ENCODE measurements around the gene HMCES. TPM values are rescaled to one million over a fixed set of nuclear protein-coding genes. Genes with fewer than 3 reads are reported as not detected.

The HMCES gene
- total RNA-seq, 1 donor from 2014 or later = 16.9 TPM

DNA sequence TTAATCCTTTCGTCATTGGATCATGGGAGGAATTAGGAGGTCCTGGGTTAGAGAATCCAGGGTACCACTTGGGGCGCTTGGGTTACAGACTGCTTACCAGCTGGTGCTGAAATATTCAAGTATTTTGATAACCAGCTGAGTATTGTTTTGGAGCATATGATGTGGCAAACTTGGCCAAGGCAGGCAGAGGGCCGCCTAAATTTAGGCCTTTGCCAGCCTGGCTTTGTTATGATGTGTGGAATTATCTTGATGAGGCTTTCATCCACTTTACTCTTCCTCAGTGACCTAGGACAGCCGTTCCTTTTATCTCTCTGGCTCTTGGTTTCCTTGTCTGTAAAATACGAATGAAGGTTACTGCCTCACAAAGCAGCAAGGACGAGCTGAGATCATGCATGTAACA lies 22.4 kb upstream of the HMCES start:
- no peak for DNase-seq (ENCODE audit: extremely low spot score in 2 of 2)
- Histone ChIP-seq H3K9me3 (no peaks in the 10 kb centered on the region), H3K4me1 (peaks cover 19% of the 10 kb centered on the region), H3K27me3 (no peaks in the 10 kb centered on the region), H3K36me3 (peaks cover 7 to 95% of the 10 kb centered on the region in 2 donors), H3K4me3 (no peak overlapping the region), H3K27ac (no peak overlapping the region)
- TF ChIP-seq, protein P1, sequence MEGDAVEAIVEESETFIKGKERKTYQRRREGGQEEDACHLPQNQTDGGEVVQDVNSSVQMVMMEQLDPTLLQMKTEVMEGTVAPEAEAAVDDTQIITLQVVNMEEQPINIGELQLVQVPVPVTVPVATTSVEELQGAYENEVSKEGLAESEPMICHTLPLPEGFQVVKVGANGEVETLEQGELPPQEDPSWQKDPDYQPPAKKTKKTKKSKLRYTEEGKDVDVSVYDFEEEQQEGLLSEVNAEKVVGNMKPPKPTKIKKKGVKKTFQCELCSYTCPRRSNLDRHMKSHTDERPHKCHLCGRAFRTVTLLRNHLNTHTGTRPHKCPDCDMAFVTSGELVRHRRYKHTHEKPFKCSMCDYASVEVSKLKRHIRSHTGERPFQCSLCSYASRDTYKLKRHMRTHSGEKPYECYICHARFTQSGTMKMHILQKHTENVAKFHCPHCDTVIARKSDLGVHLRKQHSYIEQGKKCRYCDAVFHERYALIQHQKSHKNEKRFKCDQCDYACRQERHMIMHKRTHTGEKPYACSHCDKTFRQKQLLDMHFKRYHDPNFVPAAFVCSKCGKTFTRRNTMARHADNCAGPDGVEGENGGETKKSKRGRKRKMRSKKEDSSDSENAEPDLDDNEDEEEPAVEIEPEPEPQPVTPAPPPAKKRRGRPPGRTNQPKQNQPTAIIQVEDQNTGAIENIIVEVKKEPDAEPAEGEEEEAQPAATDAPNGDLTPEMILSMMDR (IDR thresholded peaks at IDR 0.05) = no peak
- TF ChIP-seq POLR2AphosphoS5 (IDR thresholded peaks at IDR 0.05; ENCODE audit: insufficient read depth in 1 of 2, low read depth in 1 of 2) (no peak), POLR2A (IDR thresholded peaks at IDR 0.05) (no peak)
- intact Hi-C loops (cut with DNase I) = no loop called here

DNA sequence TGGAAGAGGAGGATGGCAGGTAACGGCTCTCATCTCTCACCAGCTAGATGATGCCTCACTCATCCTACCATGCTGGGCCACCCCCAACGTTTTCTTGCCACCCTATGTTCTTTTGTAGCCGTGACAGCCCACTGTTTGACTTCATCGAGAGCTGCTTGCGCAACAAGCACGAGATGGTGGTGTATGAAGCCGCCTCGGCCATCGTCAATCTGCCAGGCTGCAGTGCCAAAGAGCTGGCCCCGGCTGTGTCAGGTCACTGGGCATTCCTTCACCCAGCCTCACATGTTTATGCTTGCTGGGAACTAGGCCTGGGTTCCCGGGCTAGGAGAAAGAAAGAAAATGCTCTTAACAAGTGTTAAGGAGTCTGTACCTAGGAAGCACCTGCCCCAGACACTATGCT lies 21.1 kb upstream of the HMCES start:
- intact Hi-C loops (cut with DNase I) = no loop called here
- no peaks in the 10 kb centered on the region for H3K27me3 ChIP-seq
- no peak for DNase-seq (ENCODE audit: extremely low spot score in 2 of 2)
- no peak overlapping the region for H3K4me3 ChIP-seq
- H3K9me3 ChIP-seq = no peaks in the 10 kb centered on the region
- H3K36me3 ChIP-seq = peaks cover 7 to 98% of the 10 kb centered on the region in 2 donors
- H3K27ac ChIP-seq = no peak overlapping the region
- H3K4me1 ChIP-seq = peaks cover 5% of the 10 kb centered on the region
- TF ChIP-seq, protein P1 (IDR thresholded peaks at IDR 0.05) = no peak
- TF ChIP-seq POLR2AphosphoS5 (IDR thresholded peaks at IDR 0.05; ENCODE audit: insufficient read depth in 1 of 2, low read depth in 1 of 2) (no peak), POLR2A (IDR thresholded peaks at IDR 0.05) (no peak)

DNA sequence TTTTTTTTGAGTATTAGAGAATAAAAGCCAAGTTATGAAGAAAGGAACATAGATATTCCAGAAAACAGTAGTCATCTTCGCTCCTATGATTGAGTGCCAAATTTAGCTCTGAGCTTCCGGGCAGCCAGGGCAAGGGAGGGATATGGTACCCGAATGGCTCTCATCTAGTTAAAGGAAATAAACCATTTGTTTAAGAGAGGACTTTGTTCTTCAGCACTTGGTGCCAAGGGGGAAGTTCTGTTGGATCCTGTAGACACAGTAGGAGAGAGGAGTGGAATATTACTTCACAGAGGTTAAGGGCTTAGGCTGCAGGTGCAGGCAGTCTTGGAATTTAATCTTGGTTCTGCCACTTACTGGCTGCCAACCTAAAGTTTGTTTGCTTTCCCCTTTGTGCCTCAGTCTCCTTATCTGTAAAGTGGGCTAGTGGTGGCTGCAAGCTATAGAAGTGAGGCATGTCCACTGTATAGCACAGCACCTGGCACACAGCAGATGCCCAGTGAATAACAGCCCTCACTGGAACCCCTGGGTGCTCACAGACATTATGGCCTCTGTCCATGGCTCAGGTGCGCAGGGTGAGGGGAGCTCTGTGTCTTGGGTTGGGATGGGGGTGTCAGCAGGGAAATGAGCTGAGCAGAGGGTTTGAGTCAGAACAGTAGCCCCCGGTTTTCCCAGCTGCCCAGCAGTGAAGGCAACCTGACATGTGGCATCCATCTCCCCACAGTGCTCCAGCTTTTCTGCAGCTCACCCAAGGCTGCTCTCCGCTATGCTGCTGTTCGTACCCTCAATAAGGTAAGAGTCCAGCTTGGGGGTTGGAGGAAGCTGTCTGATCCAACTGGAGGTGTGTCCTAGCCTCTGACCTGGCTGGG lies 18.8 kb upstream of the HMCES start:
- peaks cover 7 to 93% of the 10 kb centered on the region in 2 donors for H3K36me3 ChIP-seq
- no peak for DNase-seq (ENCODE audit: extremely low spot score in 2 of 2)
- no peaks in the 10 kb centered on the region for H3K4me1 ChIP-seq
- no peak overlapping the region for H3K27ac ChIP-seq
- H3K9me3 ChIP-seq = no peaks in the 10 kb centered on the region
- H3K27me3 ChIP-seq = no peaks in the 10 kb centered on the region
- intact Hi-C loops (cut with DNase I) = no loop called here
- no peak overlapping the region for H3K4me3 ChIP-seq
- no peak for TF ChIP-seq POLR2AphosphoS5 (IDR thresholded peaks at IDR 0.05; ENCODE audit: insufficient read depth in 1 of 2, low read depth in 1 of 2)
- TF ChIP-seq POLR2A (IDR thresholded peaks at IDR 0.05) = no peak
- TF ChIP-seq, protein P1 (IDR thresholded peaks at IDR 0.05) = no peak

DNA sequence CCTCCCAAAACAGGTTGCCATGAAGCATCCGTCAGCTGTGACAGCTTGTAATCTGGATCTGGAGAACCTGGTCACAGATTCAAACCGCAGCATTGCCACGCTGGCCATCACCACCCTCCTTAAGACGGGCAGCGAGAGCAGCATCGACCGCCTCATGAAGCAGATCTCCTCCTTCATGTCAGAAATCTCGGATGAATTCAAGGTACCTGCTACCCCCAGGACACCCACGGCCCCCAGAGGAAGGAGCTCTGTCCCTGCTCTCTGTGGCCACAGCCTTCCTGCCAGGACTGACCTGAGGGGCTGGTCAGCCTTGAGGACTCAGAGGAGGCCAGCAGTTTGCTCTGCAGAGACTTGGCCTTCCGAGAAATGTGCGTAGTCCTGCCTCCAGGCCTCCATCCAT lies 18.1 kb upstream of the HMCES start:
- TF ChIP-seq POLR2AphosphoS5 (IDR thresholded peaks at IDR 0.05; ENCODE audit: insufficient read depth in 1 of 2, low read depth in 1 of 2) = no peak
- TF ChIP-seq, protein P1 (IDR thresholded peaks at IDR 0.05) = no peak
- intact Hi-C loops (cut with DNase I) = no loop called here
- H3K9me3 ChIP-seq = no peaks in the 10 kb centered on the region
- no peak overlapping the region for H3K4me3 ChIP-seq
- H3K27me3 ChIP-seq = no peaks in the 10 kb centered on the region
- H3K27ac ChIP-seq = no peak overlapping the region
- H3K4me1 ChIP-seq = no peaks in the 10 kb centered on the region
- H3K36me3 ChIP-seq = peaks cover 6 to 93% of the 10 kb centered on the region in 2 donors
- DNase-seq (ENCODE audit: extremely low spot score in 2 of 2) = no peak

DNA sequence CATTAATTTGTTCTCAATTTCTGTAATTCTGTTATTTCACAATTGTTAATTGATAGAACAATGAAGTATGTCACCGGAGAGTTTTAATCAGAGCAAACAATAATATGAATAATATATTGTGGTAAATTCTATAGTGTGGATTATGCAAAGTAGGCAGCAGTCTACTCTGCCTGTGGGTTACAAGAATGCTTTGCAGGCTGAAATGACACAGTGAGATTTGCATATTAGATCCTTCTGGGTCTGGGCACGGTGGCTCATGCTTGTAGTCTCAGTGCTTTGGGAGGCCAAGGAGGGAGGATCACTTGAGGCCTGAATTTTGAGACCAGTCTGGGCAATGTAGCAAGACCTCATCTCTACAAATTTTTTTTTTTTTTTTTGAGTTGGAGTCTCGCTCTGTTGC lies 16.8 kb upstream of the HMCES start:
- no peak overlapping the region for H3K4me3 ChIP-seq
- DNase-seq (ENCODE audit: extremely low spot score in 2 of 2) = no peak
- intact Hi-C loops (cut with DNase I) = no loop called here
- H3K9me3 ChIP-seq = no peaks in the 10 kb centered on the region
- H3K4me1 ChIP-seq = no peaks in the 10 kb centered on the region
- peaks cover 2 to 93% of the 10 kb centered on the region in 2 donors for H3K36me3 ChIP-seq
- no peak overlapping the region for H3K27ac ChIP-seq
- TF ChIP-seq POLR2AphosphoS5 (IDR thresholded peaks at IDR 0.05; ENCODE audit: insufficient read depth in 1 of 2, low read depth in 1 of 2) (no peak), POLR2A (IDR thresholded peaks at IDR 0.05) (no peak)
- TF ChIP-seq, protein P1 (IDR thresholded peaks at IDR 0.05) = no peak
- H3K27me3 ChIP-seq = no peaks in the 10 kb centered on the region
